Body of pancreas (tissue), 4 donors: ENCODE results near the gene CCNL2. TPM values are rescaled to one million over a fixed set of nuclear protein-coding genes. Genes with fewer than 3 reads are reported as not detected.
A peak's percentile ranks its signal among the peaks of the same experiment; 100 is the strongest.
"Not testable (repeated sequence)": the region's sequence is repeated elsewhere in the genome, so short reads cannot be mapped to it uniquely, and the experiment has no call there.

Experiments
- ATAC-seq: fragments of 150-250 bp; one replicate; pipeline ENCODE4 v1.9.1; 2016
- DNase-seq, 4 donors: peaks; one replicate each; pipeline ENCODE4 v3.0.0-alpha.2; 2019
- H3K27ac ChIP-seq, 4 donors: fragments of 200-600 bp; sonication (generic); 1 replicate in 3 of 4; 2 replicates in 1 of 4; pipeline versions ENCODE4 v1.5.1 to v1.6.1; 2016 to 2019; ENCODE audit warnings: mild to moderate bottlenecking in 1 of 4, mixed read lengths in 1 of 4, moderate library complexity in 1 of 4
- H3K27me3 ChIP-seq, 2 donors: fragments of 200-600 bp; sonication (generic); one replicate each; pipeline ENCODE4 v1.6.0; 2016; ENCODE audit warnings: mild to moderate bottlenecking in 1 of 2
- H3K36me3 ChIP-seq, 2 donors: fragments of 200-600 bp; sonication (generic); replicated peaks in 1 of 2; 2 replicates each; pipeline ENCODE4 v1.5.1; 2016; ENCODE audit warnings: low read depth in 2 of 2; ENCODE audit not compliant: insufficient read depth in 1 of 2
- H3K4me1 ChIP-seq: fragments of 200-600 bp; sonication (generic); one replicate; pipeline ENCODE4 v1.6.0; 2016
- H3K4me3 ChIP-seq, 2 donors: fragments of 200-600 bp; sonication (generic); 1 replicate in 1 of 2; 2 replicates in 1 of 2; pipeline ENCODE4 v1.5.1; 2016 to 2019
- H3K9me3 ChIP-seq, 3 donors: fragments of 200-600 bp; sonication (generic); 1 replicate in 2 of 3; 2 replicates in 1 of 3; pipeline ENCODE4 v1.5.1; 2016
- POLR2A ChIP-seq, 3 donors: fragments of 450-650 bp; IDR thresholded peaks; one replicate each; pipeline ENCODE4 v1.6.1; 2016; ENCODE audit warnings: antibody characterized with exemption in 3 of 3, mild to moderate bottlenecking in 2 of 3
- WGBS, 2 donors: methylation state at CpG; one replicate each; pipeline ENCODE4 v1.1.5; 2017; 5-methylcytosine and 5-hydroxymethylcytosine counted together
- intact Hi-C: fragments of 100-400 bp; cut with DNase I; formaldehyde crosslinking; loops from one replicate; pipeline ENCODE4 v1.15.1; 2023
- total RNA-seq, 2 donors: library from RNA; depleted of rRNA; stranded (reverse); fragments of >200 nt; gene quantifications; one replicate each; pipeline ENCODE4 v1.1.0, GENCODE V29; 2016
- TF ChIP-seq, protein P1 (sequence below), 7 experiments: fragments of 450-650 bp in 4 of 7; fragments of 200-600 bp in 3 of 7; sonication (generic) in 3 of 7; IDR thresholded peaks; one replicate each; pipeline ENCODE4 v1.5.1; 2016 to 2019; ENCODE audit warnings: antibody characterized with exemption in 7 of 7

The CCNL2 gene
- total RNA-seq, 2 donors from 2014 or later, result 225 to 246 TPM

- ATAC-seq (peak; percentile 96), DNase-seq (peak; percentile 92 to 94 (median 94))
- H3K36me3 ChIP-seq, result peaks cover 0 to 5% of the 10 kb centered on the region in 2 donors
- H3K4me1 ChIP-seq, result peaks cover 38% of the 10 kb centered on the region
- H3K4me3 ChIP-seq, result peak within 1 kb of the TSS; percentile 98 to 99
- intact Hi-C loops, result no loop called here
- H3K9me3 ChIP-seq, result no peaks in the 10 kb centered on the region
- 0 to 1% methylated on average over 12 to 98 of the region's 98 CpGs for WGBS, 2 donors
- H3K27ac ChIP-seq, result peak within 1 kb of the TSS; percentile 40 to 89 (median 72)
- TF ChIP-seq, protein P1, sequence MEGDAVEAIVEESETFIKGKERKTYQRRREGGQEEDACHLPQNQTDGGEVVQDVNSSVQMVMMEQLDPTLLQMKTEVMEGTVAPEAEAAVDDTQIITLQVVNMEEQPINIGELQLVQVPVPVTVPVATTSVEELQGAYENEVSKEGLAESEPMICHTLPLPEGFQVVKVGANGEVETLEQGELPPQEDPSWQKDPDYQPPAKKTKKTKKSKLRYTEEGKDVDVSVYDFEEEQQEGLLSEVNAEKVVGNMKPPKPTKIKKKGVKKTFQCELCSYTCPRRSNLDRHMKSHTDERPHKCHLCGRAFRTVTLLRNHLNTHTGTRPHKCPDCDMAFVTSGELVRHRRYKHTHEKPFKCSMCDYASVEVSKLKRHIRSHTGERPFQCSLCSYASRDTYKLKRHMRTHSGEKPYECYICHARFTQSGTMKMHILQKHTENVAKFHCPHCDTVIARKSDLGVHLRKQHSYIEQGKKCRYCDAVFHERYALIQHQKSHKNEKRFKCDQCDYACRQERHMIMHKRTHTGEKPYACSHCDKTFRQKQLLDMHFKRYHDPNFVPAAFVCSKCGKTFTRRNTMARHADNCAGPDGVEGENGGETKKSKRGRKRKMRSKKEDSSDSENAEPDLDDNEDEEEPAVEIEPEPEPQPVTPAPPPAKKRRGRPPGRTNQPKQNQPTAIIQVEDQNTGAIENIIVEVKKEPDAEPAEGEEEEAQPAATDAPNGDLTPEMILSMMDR (IDR thresholded peaks at IDR 0.05), result no peak
- peak; percentile 65 to 86 (median 82) for TF ChIP-seq POLR2A (IDR thresholded peaks at IDR 0.05)
- H3K27me3 ChIP-seq, result no peaks in the 10 kb centered on the region
These were observed 7.9 kb upstream of the CCNL2 start, which contains the start of gene MRPL20 for GRCh38 chr1:1406821-1407635. Gene MRPL20 (minus strand): TSS chr1:1407293. CDS start chr1:1407217, 76 bp downstream.

GRCh38 chr1:1406101-1406820 lies 7.1 kb upstream of the CCNL2 start:
- no peaks in the 10 kb centered on the region for H3K9me3 ChIP-seq
- TF ChIP-seq POLR2A (IDR thresholded peaks at IDR 0.05), result no peak
- TF ChIP-seq, protein P1 (IDR thresholded peaks at IDR 0.05), result no peak
- intact Hi-C loops, result no loop called here
- peak overlapping the region; percentile 40 to 89 (median 72) for H3K27ac ChIP-seq
- peak overlapping the region; percentile 98 to 99 for H3K4me3 ChIP-seq
- H3K4me1 ChIP-seq, result peaks cover 41% of the 10 kb centered on the region
- peaks cover 0 to 5% of the 10 kb centered on the region in 2 donors for H3K36me3 ChIP-seq
- WGBS, 2 donors, result 32 to 43% methylated on average over 40 to 41 of the region's 43 CpGs
- DNase-seq (no peak), ATAC-seq (no peak)
- no peaks in the 10 kb centered on the region for H3K27me3 ChIP-seq

GRCh38 chr1:1403653-1404052 lies 4.5 kb upstream of the CCNL2 start:
- 80 to 91% methylated on average over 7 of the region's 7 CpGs for WGBS, 2 donors
- ATAC-seq (no peak), DNase-seq (no peak)
- Histone ChIP-seq H3K27ac (no peak overlapping the region), H3K4me3 (no peak overlapping the region), H3K36me3 (peaks cover 0 to 5% of the 10 kb centered on the region in 2 donors), H3K9me3 (no peaks in the 10 kb centered on the region), H3K27me3 (no peaks in the 10 kb centered on the region), H3K4me1 (peaks cover 43% of the 10 kb centered on the region)
- intact Hi-C loops, result loop anchor here (5.0 kb wide), 1 partner anchor 34 kb away; the partner anchor contains the start of gene VWA1
- TF ChIP-seq, protein P1 (IDR thresholded peaks at IDR 0.05), result no peak
- no peak for TF ChIP-seq POLR2A (IDR thresholded peaks at IDR 0.05)

DNA sequence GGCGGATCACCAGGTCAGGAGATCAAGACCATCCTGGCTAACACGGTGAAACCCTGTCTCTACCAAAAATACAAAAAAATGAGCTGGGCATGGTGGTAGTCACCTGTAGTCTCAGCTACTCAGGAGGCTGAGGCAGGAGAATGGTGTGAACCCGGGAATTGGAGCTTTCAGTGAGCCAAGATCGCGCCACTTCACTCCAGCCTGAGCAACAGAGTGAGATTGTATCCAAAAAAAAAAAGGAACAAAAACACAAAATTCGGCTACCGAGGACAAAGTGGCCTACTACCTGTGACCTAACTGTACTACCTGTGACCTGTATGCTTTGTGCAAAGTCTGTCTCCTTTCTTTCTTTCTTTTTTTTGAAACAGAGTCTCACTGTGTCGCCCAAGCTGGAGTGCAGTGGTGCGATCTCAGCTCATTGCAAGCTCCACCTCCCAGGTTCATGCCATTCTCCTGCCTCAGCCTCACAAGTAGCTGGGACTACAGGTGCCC lies 3.8 kb upstream of the CCNL2 start:
- not testable (repeated sequence) for ATAC-seq, H3K4me3 ChIP-seq, H3K9me3 ChIP-seq, H3K27me3 ChIP-seq, H3K36me3 ChIP-seq, DNase-seq, H3K27ac ChIP-seq
- 84 to 86% methylated on average over 9 of the region's 9 CpGs for WGBS, 2 donors
- intact Hi-C loops, result loop anchor here (5.0 kb wide), 1 partner anchor 34 kb away; the partner anchor contains the start of gene VWA1
- peaks cover 41% of the 10 kb centered on the region for H3K4me1 ChIP-seq
